ENCODE measurements around the gene EEFSEC. TPM values are rescaled to one million over a fixed set of nuclear protein-coding genes. Genes with fewer than 3 reads are reported as not detected.

Gene EEFSEC
- total and polyA plus RNA-seq, 2 experiments from 2014 or later: 10.1 to 16.2 TPM

DNA sequence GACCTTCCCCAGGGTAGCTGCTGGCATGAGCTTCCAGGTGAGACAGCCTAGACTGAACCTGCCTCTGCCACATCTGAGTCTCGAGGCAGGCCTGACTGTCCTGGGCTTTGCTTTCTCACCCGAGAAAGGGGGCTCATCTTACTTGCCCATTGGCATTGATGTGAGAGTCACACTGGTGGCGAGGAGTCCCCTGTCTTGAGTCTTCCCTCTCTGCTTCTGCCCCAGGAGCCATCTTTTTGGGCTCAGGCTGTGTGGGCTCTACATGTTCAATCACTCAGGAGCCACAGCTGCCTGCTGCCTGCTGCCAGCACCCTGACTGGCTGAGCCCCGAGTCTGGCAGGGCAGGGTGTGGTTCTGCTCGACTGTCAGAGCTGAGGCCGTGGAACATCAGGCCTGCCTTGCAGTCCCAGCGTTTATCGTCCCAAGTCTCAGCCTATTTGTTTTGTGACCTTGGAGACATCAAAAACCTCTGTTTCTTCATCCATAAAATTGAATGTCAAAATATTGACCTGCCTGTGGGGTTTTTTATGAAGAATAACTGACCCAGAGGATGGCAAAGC lies 180.9 kb downstream of the EEFSEC start:
- Histone ChIP-seq H3K36me3 (ENCODE audit: insufficient read depth) (no peaks in the 10 kb centered on the region), H3F3A (replicated peaks; ENCODE audit: low read depth) (no peaks in the 10 kb centered on the region), H3K27me3 (ENCODE audit: insufficient read depth) (no peaks in the 10 kb centered on the region), H4K20me1 (replicated peaks; ENCODE audit: insufficient read depth) (no peaks in the 10 kb centered on the region; the same call in 1 of the 2 replicates), H3K4me2 (no peak overlapping the region), H2AFZ (no peak overlapping the region), H3K79me2 (replicated peaks; ENCODE audit: insufficient read depth) (no peaks in the 10 kb centered on the region), H3K9me2 (ENCODE audit: insufficient read depth) (no peaks in the 10 kb centered on the region), H3K4me3 (no peak overlapping the region), H3K27ac (ENCODE audit: low read depth) (no peak overlapping the region), H3K4me1 (ENCODE audit: insufficient read depth) (no peaks in the 10 kb centered on the region)
- DNase-seq (ENCODE audit: low spot score) (no peak), ATAC-seq (no peak)
- Mint-ChIP-seq H3K9me3 (no peaks in the 10 kb centered on the region), H3K27ac (no peak overlapping the region), H3K27me3 (ENCODE audit: insufficient read depth, low read depth, poor library complexity) (peaks cover 10% of the 10 kb centered on the region), H3K4me3 (no peak overlapping the region), H3K36me3 (ENCODE audit: low read depth) (no peaks in the 10 kb centered on the region; the same call in 2 of the 3 replicates), H3K4me1 (peaks cover 30% of the 10 kb centered on the region)
- TF ChIP-seq, protein P1, sequence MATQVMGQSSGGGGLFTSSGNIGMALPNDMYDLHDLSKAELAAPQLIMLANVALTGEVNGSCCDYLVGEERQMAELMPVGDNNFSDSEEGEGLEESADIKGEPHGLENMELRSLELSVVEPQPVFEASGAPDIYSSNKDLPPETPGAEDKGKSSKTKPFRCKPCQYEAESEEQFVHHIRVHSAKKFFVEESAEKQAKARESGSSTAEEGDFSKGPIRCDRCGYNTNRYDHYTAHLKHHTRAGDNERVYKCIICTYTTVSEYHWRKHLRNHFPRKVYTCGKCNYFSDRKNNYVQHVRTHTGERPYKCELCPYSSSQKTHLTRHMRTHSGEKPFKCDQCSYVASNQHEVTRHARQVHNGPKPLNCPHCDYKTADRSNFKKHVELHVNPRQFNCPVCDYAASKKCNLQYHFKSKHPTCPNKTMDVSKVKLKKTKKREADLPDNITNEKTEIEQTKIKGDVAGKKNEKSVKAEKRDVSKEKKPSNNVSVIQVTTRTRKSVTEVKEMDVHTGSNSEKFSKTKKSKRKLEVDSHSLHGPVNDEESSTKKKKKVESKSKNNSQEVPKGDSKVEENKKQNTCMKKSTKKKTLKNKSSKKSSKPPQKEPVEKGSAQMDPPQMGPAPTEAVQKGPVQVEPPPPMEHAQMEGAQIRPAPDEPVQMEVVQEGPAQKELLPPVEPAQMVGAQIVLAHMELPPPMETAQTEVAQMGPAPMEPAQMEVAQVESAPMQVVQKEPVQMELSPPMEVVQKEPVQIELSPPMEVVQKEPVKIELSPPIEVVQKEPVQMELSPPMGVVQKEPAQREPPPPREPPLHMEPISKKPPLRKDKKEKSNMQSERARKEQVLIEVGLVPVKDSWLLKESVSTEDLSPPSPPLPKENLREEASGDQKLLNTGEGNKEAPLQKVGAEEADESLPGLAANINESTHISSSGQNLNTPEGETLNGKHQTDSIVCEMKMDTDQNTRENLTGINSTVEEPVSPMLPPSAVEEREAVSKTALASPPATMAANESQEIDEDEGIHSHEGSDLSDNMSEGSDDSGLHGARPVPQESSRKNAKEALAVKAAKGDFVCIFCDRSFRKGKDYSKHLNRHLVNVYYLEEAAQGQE (IDR thresholded peaks at IDR 0.05; ENCODE audit: unreplicated experiment): no peak
- TF ChIP-seq CREB1 (CRISPR knock-in tag; IDR thresholded peaks at IDR 0.05; ENCODE audit: low read depth) (no peak), EZH2 (IDR thresholded peaks at IDR 0.05; ENCODE audit: low read depth, unreplicated experiment) (no peak), ZNF114 (CRISPR knock-in tag; IDR thresholded peaks at IDR 0.05) (no peak), NANOG (IDR thresholded peaks at IDR 0.05; ENCODE audit: borderline replicate concordance) (no peak), POLR2AphosphoS5 (IDR thresholded peaks at IDR 0.05; ENCODE audit: low read depth) (no peak)
- TF ChIP-seq, protein P2, sequence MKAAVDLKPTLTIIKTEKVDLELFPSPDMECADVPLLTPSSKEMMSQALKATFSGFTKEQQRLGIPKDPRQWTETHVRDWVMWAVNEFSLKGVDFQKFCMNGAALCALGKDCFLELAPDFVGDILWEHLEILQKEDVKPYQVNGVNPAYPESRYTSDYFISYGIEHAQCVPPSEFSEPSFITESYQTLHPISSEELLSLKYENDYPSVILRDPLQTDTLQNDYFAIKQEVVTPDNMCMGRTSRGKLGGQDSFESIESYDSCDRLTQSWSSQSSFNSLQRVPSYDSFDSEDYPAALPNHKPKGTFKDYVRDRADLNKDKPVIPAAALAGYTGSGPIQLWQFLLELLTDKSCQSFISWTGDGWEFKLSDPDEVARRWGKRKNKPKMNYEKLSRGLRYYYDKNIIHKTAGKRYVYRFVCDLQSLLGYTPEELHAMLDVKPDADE (IDR thresholded peaks at IDR 0.05): no peak
- TF ChIP-seq, protein P3, sequence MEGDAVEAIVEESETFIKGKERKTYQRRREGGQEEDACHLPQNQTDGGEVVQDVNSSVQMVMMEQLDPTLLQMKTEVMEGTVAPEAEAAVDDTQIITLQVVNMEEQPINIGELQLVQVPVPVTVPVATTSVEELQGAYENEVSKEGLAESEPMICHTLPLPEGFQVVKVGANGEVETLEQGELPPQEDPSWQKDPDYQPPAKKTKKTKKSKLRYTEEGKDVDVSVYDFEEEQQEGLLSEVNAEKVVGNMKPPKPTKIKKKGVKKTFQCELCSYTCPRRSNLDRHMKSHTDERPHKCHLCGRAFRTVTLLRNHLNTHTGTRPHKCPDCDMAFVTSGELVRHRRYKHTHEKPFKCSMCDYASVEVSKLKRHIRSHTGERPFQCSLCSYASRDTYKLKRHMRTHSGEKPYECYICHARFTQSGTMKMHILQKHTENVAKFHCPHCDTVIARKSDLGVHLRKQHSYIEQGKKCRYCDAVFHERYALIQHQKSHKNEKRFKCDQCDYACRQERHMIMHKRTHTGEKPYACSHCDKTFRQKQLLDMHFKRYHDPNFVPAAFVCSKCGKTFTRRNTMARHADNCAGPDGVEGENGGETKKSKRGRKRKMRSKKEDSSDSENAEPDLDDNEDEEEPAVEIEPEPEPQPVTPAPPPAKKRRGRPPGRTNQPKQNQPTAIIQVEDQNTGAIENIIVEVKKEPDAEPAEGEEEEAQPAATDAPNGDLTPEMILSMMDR (conservative IDR thresholded peaks at IDR 0.05; ENCODE audit: low read depth in 2 of 2): no peak

DNA sequence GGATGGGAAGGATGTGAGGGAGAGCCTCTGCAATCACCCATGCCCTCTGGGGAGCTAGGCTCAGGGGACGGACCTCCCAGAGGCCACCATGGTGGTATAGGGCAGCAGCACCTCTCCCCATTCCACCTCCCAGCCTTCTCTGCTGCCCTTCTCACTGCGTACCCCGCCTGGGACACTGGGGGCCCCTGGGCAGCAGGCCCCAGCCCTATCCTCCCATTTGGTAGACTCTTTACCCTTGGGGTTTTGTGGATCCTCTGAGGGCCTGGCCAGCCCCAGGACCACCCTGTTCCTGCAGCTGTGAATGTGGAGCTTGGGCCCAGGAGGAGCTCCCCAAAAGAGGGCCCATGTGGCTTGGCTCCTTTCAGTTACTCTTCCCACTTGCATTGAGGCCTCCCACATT lies 181.5 kb downstream of the EEFSEC start:
- ATAC-seq: no peak
- Histone ChIP-seq H3K27me3 (ENCODE audit: insufficient read depth) (no peaks in the 10 kb centered on the region), H3K4me1 (ENCODE audit: insufficient read depth) (no peaks in the 10 kb centered on the region), H3K27ac (ENCODE audit: low read depth) (no peak overlapping the region), H3K4me3 (no peak overlapping the region), H3F3A (replicated peaks; ENCODE audit: low read depth) (no peaks in the 10 kb centered on the region), H2AFZ (no peak overlapping the region), H3K36me3 (ENCODE audit: insufficient read depth) (no peaks in the 10 kb centered on the region), H3K4me2 (no peak overlapping the region), H4K20me1 (replicated peaks; ENCODE audit: insufficient read depth) (no peaks in the 10 kb centered on the region; the same call in 1 of the 2 replicates), H3K9me2 (ENCODE audit: insufficient read depth) (no peaks in the 10 kb centered on the region), H3K79me2 (replicated peaks; ENCODE audit: insufficient read depth) (no peaks in the 10 kb centered on the region)
- peaks cover 10% of the 10 kb centered on the region for H3K27me3 Mint-ChIP-seq (ENCODE audit: insufficient read depth, low read depth, poor library complexity)
- no peak overlapping the region for H3K4me3 Mint-ChIP-seq
- no peaks in the 10 kb centered on the region for H3K9me3 Mint-ChIP-seq
- DNase-seq (ENCODE audit: low spot score): no peak
- no peaks in the 10 kb centered on the region; the same call in 2 of the 3 replicates for H3K36me3 Mint-ChIP-seq (ENCODE audit: low read depth)
- H3K27ac Mint-ChIP-seq: no peak overlapping the region
- peaks cover 30% of the 10 kb centered on the region for H3K4me1 Mint-ChIP-seq
- no peak for TF ChIP-seq STAT1 (IDR thresholded peaks at IDR 0.05; ENCODE audit: unreplicated experiment)
- TF ChIP-seq, protein P3 (conservative IDR thresholded peaks at IDR 0.05; ENCODE audit: low read depth in 2 of 2): no peak
- TF ChIP-seq ZNF331 (CRISPR knock-in tag; IDR thresholded peaks at IDR 0.05; ENCODE audit: low read depth): no peak
